ENCODE measurements around the gene MLEC.

The MLEC gene

GRCh38 chr12:120750806-120751205 is 63.9 kb downstream of the MLEC start:
- no peak for DNase-seq (ENCODE audit: low read depth in 2 of 2)
- TF ChIP-seq, protein P1, sequence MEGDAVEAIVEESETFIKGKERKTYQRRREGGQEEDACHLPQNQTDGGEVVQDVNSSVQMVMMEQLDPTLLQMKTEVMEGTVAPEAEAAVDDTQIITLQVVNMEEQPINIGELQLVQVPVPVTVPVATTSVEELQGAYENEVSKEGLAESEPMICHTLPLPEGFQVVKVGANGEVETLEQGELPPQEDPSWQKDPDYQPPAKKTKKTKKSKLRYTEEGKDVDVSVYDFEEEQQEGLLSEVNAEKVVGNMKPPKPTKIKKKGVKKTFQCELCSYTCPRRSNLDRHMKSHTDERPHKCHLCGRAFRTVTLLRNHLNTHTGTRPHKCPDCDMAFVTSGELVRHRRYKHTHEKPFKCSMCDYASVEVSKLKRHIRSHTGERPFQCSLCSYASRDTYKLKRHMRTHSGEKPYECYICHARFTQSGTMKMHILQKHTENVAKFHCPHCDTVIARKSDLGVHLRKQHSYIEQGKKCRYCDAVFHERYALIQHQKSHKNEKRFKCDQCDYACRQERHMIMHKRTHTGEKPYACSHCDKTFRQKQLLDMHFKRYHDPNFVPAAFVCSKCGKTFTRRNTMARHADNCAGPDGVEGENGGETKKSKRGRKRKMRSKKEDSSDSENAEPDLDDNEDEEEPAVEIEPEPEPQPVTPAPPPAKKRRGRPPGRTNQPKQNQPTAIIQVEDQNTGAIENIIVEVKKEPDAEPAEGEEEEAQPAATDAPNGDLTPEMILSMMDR (IDR thresholded peaks at IDR 0.05; ENCODE audit: low read depth, low read length): no peak
- no peak overlapping the region for H3K4me3 ChIP-seq (replicated peaks in 1 of 2; ENCODE audit: low read depth in 2 of 2, low read length in 2 of 2)

DNA sequence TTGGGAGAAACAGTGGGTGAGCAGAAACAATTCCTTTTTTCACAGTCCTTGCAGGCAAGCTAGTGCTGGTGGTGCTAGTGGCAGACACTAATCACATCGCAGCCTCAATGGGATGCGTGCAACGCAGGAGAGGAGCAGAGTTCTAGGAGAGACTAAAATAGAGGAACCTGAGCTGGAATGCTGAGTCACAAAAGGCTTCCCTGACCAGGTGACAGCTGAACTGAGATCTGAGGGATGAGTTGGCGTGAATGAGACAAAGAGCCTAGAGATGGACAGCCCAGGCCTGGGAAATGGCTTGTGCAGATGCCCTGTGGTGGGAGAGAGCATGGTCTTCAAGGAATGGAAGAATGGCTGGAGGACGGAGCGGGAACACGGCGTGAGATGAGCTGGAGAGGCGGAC is 64.4 kb downstream of the MLEC start:
- no peak for DNase-seq (ENCODE audit: low read depth in 2 of 2)
- no peak overlapping the region for H3K4me3 ChIP-seq (replicated peaks in 1 of 2; ENCODE audit: low read depth in 2 of 2, low read length in 2 of 2)
- TF ChIP-seq, protein P1 (IDR thresholded peaks at IDR 0.05; ENCODE audit: low read depth, low read length): no peak
